Activated CD8-positive, alpha-beta T cell treated with anti-CD3 and anti-CD28 coated beads, Interleukin-2, amount 10 ng/mL, durations not matched to agents 7 days and 5 days (primary cell): ENCODE measurements around the gene EXOC3L4. TPM values are rescaled to one million over a fixed set of nuclear protein-coding genes. Genes with fewer than 3 reads are reported as not detected.
A peak's percentile ranks its signal among the peaks of the same experiment; 100 is the strongest.
"Not testable (repeated sequence)": the region's sequence is repeated elsewhere in the genome, so short reads cannot be mapped to it uniquely, and the experiment has no call there.

Experiments used
- ATAC-seq: fragments of 150-1000 bp; cut with Tn5 transposase; one replicate; pipeline ENCODE4 v1.10.0; 2021; ENCODE audit warnings: moderate library complexity
- CTCF ChIA-PET: fragments of 350-600 bp; sonication (Branson Sonifier 250); formaldehyde crosslinking; loops from one replicate; lab custom pipeline; 2021; ENCODE audit warnings: antibody characterized with exemption; lab: Charles Lee
- POLR2A ChIA-PET: fragments of 350-600 bp; sonication (Branson Sonifier 250); formaldehyde crosslinking; loops from one replicate; lab custom pipeline; 2021; ENCODE audit warnings: antibody characterized with exemption; lab: Charles Lee
- DNase-seq: peaks from one replicate; pipeline ENCODE4 v3.0.0-alpha.2; 2020
- H3K27ac Mint-ChIP-seq: one replicate; pipeline ENCODE4 v1.8.0; 2021; ENCODE audit warnings: mild to moderate bottlenecking, mixed read lengths
- H3K27me3 Mint-ChIP-seq: one replicate; pipeline ENCODE4 v1.8.0; 2021; ENCODE audit warnings: low read depth, mixed read lengths
- H3K36me3 Mint-ChIP-seq: one replicate; pipeline ENCODE4 v1.8.0; 2021; ENCODE audit warnings: low read depth, mixed read lengths
- H3K4me1 Mint-ChIP-seq: one replicate; pipeline ENCODE4 v1.8.0; 2021; ENCODE audit warnings: low read depth, mixed read lengths
- H3K4me3 Mint-ChIP-seq: one replicate; pipeline ENCODE4 v1.8.0; 2021; ENCODE audit warnings: mild to moderate bottlenecking, mixed read lengths
- H3K9me3 Mint-ChIP-seq: one replicate; pipeline ENCODE4 v1.8.0; 2022; ENCODE audit warnings: mixed read lengths; ENCODE audit not compliant: insufficient read depth
- total RNA-seq, 2 experiments: library from RNA; stranded (reverse); gene quantifications; one replicate each; pipeline ENCODE4 v1.2.3, GENCODE V29; 2021

Gene EXOC3L4
- total RNA-seq = not detected

- Mint-ChIP-seq H3K9me3 (no peaks in the 10 kb centered on the region), H3K4me3 (no peak within 1 kb of the TSS), H3K27ac (no peak within 1 kb of the TSS), H3K27me3 (no peaks in the 10 kb centered on the region), H3K36me3 (no peaks in the 10 kb centered on the region), H3K4me1 (peaks cover 10% of the 10 kb centered on the region)
- ATAC-seq (no peak), DNase-seq (no peak)
- CTCF ChIA-PET = interaction anchor here (3.8 kb wide), 1 partner anchor 11 kb away, joined by 36 read pairs; no protein-coding TSS in a partner anchor
- POLR2A ChIA-PET = no interaction called here
Observed at GRCh38 chr14:103094406-103095209, at the start of gene EXOC3L4. Gene EXOC3L4, plus strand, starts transcription at chr14:103094725. Its CDS starts 5,495 bp downstream, at chr14:103100220.

GRCh38 chr14:103045371-103045869, 49.1 kb upstream of the EXOC3L4 start:
- CTCF ChIA-PET = no interaction called here
- Mint-ChIP-seq H3K4me1 (peaks cover 4% of the 10 kb centered on the region), H3K36me3 (no peaks in the 10 kb centered on the region), H3K9me3 (no peaks in the 10 kb centered on the region), H3K4me3 (no peak overlapping the region), H3K27ac (no peak overlapping the region), H3K27me3 (peaks cover 16% of the 10 kb centered on the region)
- DNase-seq (no peak), ATAC-seq (no peak)
- POLR2A ChIA-PET = no interaction called here

GRCh38 chr14:103047453-103047852, 47.1 kb upstream of the EXOC3L4 start:
- H3K4me3 Mint-ChIP-seq, H3K36me3 Mint-ChIP-seq, H3K4me1 Mint-ChIP-seq, ATAC-seq, H3K9me3 Mint-ChIP-seq, DNase-seq, CTCF ChIA-PET, H3K27ac Mint-ChIP-seq: not testable (repeated sequence)
- POLR2A ChIA-PET = interaction anchor here (0.6 kb wide), 1 partner anchor 34 kb away, joined by 3 read pairs; no protein-coding TSS in a partner anchor
- H3K27me3 Mint-ChIP-seq = peaks cover 25% of the 10 kb centered on the region

- no peak for DNase-seq
- Mint-ChIP-seq H3K4me1 (peaks cover 2% of the 10 kb centered on the region), H3K36me3 (no peaks in the 10 kb centered on the region), H3K9me3 (no peaks in the 10 kb centered on the region), H3K27ac (no peak overlapping the region), H3K4me3 (no peak overlapping the region), H3K27me3 (peaks cover 39% of the 10 kb centered on the region)
- no peak for ATAC-seq
- ChIA-PET CTCF (no interaction called here), POLR2A (no interaction called here)
Observed at GRCh38 chr14:103050935-103051334, 43.6 kb upstream of the EXOC3L4 start.

- H3K4me1 Mint-ChIP-seq = peaks cover 7% of the 10 kb centered on the region
- no peak overlapping the region for H3K27ac Mint-ChIP-seq
- no peak overlapping the region for H3K4me3 Mint-ChIP-seq
- no peaks in the 10 kb centered on the region for H3K9me3 Mint-ChIP-seq
- DNase-seq = no peak
- H3K36me3 Mint-ChIP-seq = no peaks in the 10 kb centered on the region
- ChIA-PET POLR2A (no interaction called here), CTCF (no interaction called here)
- H3K27me3 Mint-ChIP-seq = peaks cover 38% of the 10 kb centered on the region
- no peak for ATAC-seq
Observed at GRCh38 chr14:103052407-103052806, 42.1 kb upstream of the EXOC3L4 start.

GRCh38 chr14:103055695-103056094, 38.8 kb upstream of the EXOC3L4 start:
- ATAC-seq = no peak
- peaks cover 59% of the 10 kb centered on the region for H3K27me3 Mint-ChIP-seq
- peaks cover 7% of the 10 kb centered on the region for H3K4me1 Mint-ChIP-seq
- no peak overlapping the region for H3K4me3 Mint-ChIP-seq
- POLR2A ChIA-PET = interaction anchor here (0.6 kb wide), 1 partner anchor 361 kb away, joined by 3 read pairs; no protein-coding TSS in a partner anchor
- no peak for DNase-seq
- no peak overlapping the region for H3K27ac Mint-ChIP-seq
- H3K36me3 Mint-ChIP-seq = no peaks in the 10 kb centered on the region
- CTCF ChIA-PET = no interaction called here
- H3K9me3 Mint-ChIP-seq = no peaks in the 10 kb centered on the region

- ATAC-seq (no peak), DNase-seq (no peak)
- Mint-ChIP-seq H3K4me1 (peaks cover 7% of the 10 kb centered on the region), H3K27me3 (peaks cover 55% of the 10 kb centered on the region), H3K27ac (no peak overlapping the region), H3K9me3 (no peaks in the 10 kb centered on the region), H3K4me3 (no peak overlapping the region), H3K36me3 (no peaks in the 10 kb centered on the region)
- ChIA-PET CTCF (no interaction called here), POLR2A (no interaction called here)
Observed at GRCh38 chr14:103056322-103057027, 38.0 kb upstream of the EXOC3L4 start.

GRCh38 chr14:103057028-103057371, 37.5 kb upstream of the EXOC3L4 start:
- Mint-ChIP-seq H3K27ac (no peak overlapping the region), H3K4me3 (no peak overlapping the region), H3K36me3 (no peaks in the 10 kb centered on the region), H3K9me3 (no peaks in the 10 kb centered on the region), H3K27me3 (peaks cover 58% of the 10 kb centered on the region), H3K4me1 (peaks cover 7% of the 10 kb centered on the region)
- CTCF ChIA-PET = no interaction called here
- DNase-seq (no peak), ATAC-seq (peak; percentile 16)
- POLR2A ChIA-PET = no interaction called here

GRCh38 chr14:103057372-103058163, 37.0 kb upstream of the EXOC3L4 start, which contains the start of gene CDC42BPB:
Gene CDC42BPB, minus strand, starts transcription at chr14:103057549. Its CDS starts 376 bp downstream, at chr14:103057173.
- ChIA-PET POLR2A (no interaction called here), CTCF (no interaction called here)
- Mint-ChIP-seq H3K36me3 (no peaks in the 10 kb centered on the region), H3K9me3 (no peaks in the 10 kb centered on the region), H3K27me3 (peaks cover 58% of the 10 kb centered on the region), H3K27ac (no peak within 1 kb of the TSS), H3K4me3 (no peak within 1 kb of the TSS), H3K4me1 (peaks cover 7% of the 10 kb centered on the region)
- DNase-seq = peak; percentile 33
- peak; percentile 91 for ATAC-seq

GRCh38 chr14:103058164-103059055, 36.1 kb upstream of the EXOC3L4 start:
- ChIA-PET CTCF (no interaction called here), POLR2A (no interaction called here)
- Mint-ChIP-seq H3K27ac (no peak overlapping the region), H3K27me3 (peaks cover 55% of the 10 kb centered on the region), H3K4me3 (no peak overlapping the region), H3K4me1 (peaks cover 7% of the 10 kb centered on the region), H3K36me3 (no peaks in the 10 kb centered on the region), H3K9me3 (no peaks in the 10 kb centered on the region)
- DNase-seq (no peak), ATAC-seq (no peak)

- DNase-seq (no peak), ATAC-seq (no peak)
- H3K4me3 Mint-ChIP-seq = no peak overlapping the region
- POLR2A ChIA-PET = no interaction called here
- H3K27ac Mint-ChIP-seq = no peak overlapping the region
- no peaks in the 10 kb centered on the region for H3K9me3 Mint-ChIP-seq
- no peaks in the 10 kb centered on the region for H3K36me3 Mint-ChIP-seq
- peaks cover 7% of the 10 kb centered on the region for H3K4me1 Mint-ChIP-seq
- CTCF ChIA-PET = no interaction called here
- peaks cover 57% of the 10 kb centered on the region for H3K27me3 Mint-ChIP-seq
Observed at GRCh38 chr14:103059556-103059955, 35.0 kb upstream of the EXOC3L4 start.
